GM21390 (cell line): ENCODE results near the gene SERPINB6.
"Not testable (repeated sequence)": the region's sequence is repeated elsewhere in the genome, so short reads cannot be mapped to it uniquely, and the experiment has no call there.

Source experiments
- ATAC-seq: cut with Tn5 transposase; IDR thresholded peaks from one replicate; pipeline ENCODE4 v1.9.1; 2021; ENCODE audit not compliant: unreplicated experiment

Gene SERPINB6

DNA sequence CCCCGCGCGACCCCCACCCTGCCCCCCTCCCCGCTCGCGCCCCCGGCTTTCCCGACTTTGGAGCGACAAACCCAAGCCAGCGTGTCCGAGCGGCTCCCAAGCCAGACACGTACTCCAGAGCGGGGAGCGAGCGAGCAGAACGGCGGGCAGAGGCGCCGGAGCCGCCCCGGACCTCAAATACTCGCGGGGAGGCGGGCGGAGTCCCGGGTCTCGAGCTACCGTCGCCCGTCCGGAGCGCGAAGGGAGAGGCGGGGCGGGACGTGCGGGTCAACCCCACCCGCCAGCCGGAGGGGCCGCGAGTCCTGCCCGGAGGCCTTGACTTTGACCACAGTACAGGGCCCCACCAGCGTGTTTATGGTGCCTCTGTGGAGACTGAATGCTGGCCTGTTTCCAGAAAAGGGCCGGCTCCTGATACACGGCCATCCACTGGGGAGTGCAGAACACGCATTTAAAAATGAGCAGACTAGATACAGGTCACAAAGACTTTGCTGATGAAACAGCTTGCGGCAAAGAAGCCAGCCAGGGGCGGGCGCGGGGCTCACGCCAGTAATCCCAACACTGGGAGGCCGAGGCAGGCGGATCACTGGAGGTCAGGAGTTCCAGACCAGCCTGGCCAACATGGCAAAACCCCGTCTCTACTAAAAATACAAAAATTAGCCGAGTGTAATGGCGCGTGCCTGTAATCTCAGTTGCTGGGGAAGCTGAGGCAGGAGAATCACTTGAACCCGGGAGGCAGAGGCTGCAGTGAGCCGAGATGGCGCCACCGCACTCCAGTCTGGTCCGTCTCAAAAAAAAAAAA lies at the start of gene SERPINB6:
Gene SERPINB6, minus strand, starts transcription at position 148 of the 799 bp plus-strand sequence. CDS start 12,235 bp downstream, outside the sequence.
- no peak for ATAC-seq

DNA sequence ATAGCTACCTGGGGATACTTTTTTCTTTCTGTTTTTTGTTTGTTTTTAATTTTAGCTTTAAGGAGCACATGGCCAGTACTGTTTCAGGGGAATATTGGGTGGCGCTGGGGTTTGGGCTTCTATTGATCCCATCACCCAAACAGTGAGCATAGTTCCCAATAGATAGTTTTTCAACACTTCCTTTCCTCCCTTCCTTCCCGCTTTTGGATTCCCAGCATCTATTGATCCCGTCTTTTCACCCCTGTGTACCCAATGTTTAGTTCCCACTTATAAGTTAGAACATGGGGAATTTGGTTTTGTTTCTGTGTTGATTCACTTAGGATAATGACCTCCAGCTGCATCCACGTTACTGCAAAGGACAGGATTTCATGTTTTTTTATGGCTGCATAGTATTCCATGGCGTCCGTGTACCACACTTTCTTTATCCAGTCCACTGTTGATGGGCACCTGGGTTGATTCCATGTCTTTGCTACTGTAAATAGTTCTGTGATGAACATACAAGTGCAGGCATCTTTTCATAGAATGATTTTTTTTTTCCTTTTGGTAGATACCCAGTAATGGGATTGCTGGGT lies 48.5 kb upstream of the SERPINB6 start:
- ATAC-seq: no peak

DNA sequence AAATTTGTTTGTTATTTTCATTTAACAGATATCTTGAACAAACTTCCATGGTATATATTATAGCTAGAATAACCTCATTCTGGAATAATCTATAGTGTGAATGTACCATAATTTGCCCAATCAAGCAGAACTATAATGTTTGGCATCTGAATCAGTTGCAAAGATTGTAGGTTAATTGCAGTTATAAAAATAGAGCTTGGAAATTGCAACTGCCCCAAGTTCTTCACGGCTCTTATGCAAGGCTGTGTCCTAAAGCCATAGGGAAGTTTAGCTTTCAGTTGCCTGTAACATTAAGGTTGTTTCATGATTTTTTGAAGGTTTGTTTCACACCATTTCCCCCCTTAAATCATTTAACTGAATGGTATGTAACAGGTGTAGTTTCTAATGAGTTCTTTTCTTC lies 47.7 kb upstream of the SERPINB6 start:
- no peak for ATAC-seq

GRCh38 chr6:3017304-3017703 lies 45.9 kb upstream of the SERPINB6 start:
- ATAC-seq: no peak

DNA sequence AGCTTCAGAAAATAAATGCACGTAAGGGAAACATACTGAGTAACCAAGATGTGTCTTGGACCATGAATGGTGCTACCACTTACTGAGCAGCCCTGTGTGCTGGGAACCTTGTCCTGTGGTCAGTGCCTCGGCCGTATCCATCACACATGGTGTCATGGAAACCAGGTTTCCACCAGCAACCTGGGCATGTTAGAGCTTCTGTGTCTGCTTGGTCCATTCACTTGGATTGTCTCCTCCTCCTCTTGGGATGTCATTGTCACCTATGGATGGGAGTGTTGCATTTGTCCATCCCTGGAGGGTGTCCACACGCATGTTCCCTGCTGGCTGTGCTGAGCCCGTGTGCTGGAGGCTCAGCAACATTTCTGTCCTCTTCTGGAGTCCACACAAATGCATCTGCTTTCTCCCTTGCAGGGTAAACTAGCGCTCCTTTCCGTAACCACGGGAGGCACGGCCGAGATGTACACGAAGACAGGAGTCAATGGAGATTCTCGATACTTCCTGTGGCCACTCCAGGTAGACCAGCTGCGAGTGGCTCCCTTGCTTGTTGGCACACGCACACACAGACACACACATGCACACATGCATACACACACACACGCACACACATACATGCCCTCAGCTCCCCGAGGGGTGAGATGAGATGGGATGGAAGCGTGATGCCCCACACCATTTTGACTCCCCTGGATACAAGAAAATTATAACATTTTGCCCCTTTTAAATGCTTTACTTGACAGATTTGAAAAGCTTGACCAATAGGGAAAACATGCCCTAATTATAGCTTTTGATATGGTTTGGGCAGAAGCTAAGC lies 45.3 kb upstream of the SERPINB6 start:
- ATAC-seq: no peak

DNA sequence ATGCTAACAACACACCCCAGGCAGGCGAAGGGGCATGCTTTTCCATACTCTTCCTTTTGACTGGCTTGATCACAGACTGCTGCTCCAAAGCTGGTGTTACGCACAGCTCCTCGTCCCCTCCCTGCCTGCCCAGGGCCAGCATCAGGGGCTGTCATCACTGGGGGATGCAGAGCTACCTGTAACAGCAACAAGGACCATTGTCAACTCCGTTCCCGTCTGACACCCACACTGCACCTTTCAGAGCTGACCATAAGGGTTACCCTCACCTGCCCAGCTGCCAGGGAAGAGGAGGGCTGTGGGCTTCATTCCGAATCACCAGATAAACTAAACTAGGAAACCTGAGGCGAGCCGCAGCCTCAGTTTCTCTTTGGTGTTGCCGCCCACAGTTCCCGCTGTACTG lies 43.8 kb upstream of the SERPINB6 start:
- no peak for ATAC-seq

GRCh38 chr6:3014675-3015066 lies 43.3 kb upstream of the SERPINB6 start:
- ATAC-seq: no peak

- no peak for ATAC-seq
Observed at GRCh38 chr6:3013901-3014674, 42.7 kb upstream of the SERPINB6 start.

GRCh38 chr6:3013486-3013885 lies 42.1 kb upstream of the SERPINB6 start:
- no peak for ATAC-seq

DNA sequence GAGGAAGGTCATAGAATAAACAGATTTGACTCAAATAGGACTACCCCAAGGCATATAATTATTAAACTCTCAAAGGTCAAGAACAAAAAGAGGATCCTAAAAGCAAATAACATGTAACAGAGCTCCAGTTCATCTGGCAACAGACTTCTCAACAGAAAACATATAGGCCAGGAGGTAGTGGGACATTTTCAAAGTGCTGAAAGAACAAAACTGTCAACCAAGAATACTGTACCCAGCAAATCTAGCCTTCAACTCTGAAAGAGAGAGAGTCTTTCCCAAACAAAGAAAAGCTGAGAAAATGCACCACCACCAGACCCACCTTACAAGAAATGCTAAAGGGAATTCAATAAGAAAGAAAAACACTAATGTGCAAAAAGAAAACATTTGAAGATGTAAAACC lies 40.2 kb upstream of the SERPINB6 start:
- ATAC-seq: no peak

GRCh38 chr6:3011158-3011557 lies 39.8 kb upstream of the SERPINB6 start:
- no peak for ATAC-seq

- no peak for ATAC-seq
Observed at GRCh38 chr6:3009930-3010329, 38.6 kb upstream of the SERPINB6 start.

DNA sequence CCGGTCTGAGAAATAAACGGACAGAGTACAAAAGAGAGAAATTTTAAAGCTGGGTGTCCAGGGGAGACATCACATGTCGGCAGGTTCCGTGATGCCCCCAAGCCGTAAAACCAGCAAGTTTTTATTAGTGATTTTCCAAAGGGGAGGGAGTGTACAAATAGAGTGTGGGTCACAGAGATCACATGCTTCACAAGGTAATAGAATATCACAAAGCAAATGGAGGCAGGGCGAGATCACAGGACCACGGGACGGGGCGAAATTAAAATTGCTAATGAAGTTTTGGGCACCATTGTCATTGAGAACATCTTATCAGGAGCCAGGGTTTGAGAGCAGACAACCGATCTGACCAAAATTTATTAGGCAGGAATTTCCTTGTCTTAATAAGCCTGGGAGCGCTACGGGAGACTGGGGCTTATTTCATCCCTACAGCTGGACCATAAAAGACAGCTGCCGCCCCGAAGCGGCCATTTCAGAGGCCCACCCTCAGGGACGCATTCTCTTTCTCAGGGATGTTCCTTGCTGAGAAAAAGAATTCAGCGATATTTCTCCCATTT lies 37.4 kb upstream of the SERPINB6 start:
- ATAC-seq: not testable (repeated sequence)

GRCh38 chr6:3007571-3007970 lies 36.2 kb upstream of the SERPINB6 start:
- no peak for ATAC-seq

GRCh38 chr6:3006476-3006875 lies 35.1 kb upstream of the SERPINB6 start:
- ATAC-seq: no peak

- no peak for ATAC-seq
Observed at GRCh38 chr6:3005874-3006273, 34.5 kb upstream of the SERPINB6 start.

GRCh38 chr6:3005077-3005476 lies 33.7 kb upstream of the SERPINB6 start:
- no peak for ATAC-seq

GRCh38 chr6:3003226-3003625 lies 31.9 kb upstream of the SERPINB6 start:
- ATAC-seq: not testable (repeated sequence)

GRCh38 chr6:3001773-3002293 lies 30.5 kb upstream of the SERPINB6 start:
- ATAC-seq: no peak

DNA sequence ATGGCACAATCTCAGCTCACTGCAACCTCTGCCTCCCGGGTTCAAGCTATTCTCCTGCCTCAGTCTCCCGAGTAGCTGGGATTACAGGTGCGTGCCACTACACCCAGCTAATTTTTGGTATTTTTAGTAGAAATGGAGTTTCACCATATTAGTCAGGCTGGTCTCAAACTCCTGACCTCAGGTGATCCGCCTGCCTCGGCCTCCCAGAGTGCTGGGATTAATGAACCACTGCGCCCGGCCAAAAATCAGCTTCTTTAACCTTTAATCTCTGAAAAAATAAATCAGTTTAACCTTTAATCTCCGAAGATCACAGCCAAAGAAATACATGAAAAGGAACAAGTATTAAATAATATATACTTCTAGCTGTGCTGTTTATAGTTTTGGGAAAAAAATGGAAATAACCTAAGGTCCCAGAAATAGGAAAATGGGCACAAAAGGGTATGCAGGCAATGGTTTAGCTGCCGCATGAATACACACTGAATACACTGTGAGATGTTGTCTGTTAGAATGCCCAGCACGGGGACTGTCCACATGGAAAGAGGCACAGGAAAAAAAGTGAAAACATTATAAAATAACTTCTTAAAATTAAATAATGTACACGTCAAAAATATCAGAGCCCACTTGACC lies 29.9 kb upstream of the SERPINB6 start:
- no peak for ATAC-seq
